Omental fat pad (tissue), 4 donors: ENCODE results near the gene ARAP1. TPM values are rescaled to one million over a fixed set of nuclear protein-coding genes. Genes with fewer than 3 reads are reported as not detected.

Experiments used
- ATAC-seq: fragments of 150-250 bp; one replicate; pipeline ENCODE4 v1.9.1; 2016; ENCODE audit warnings: mild to moderate bottlenecking, moderate library complexity; ENCODE audit not compliant: low FRiP score
- DNase-seq: peaks from one replicate; pipeline ENCODE4 v3.0.0-alpha.2; 2019; ENCODE audit warnings: low spot score
- total RNA-seq, 4 donors: library from RNA; depleted of rRNA; stranded (reverse); fragments of >200 nt; gene quantifications; one replicate each; pipeline ENCODE4 v1.1.0, GENCODE V29; 2016
- TF ChIP-seq, protein P1 (sequence below), 3 donors: fragments of 450-650 bp; IDR thresholded peaks; one replicate each; pipeline ENCODE4 v1.5.1; 2016 to 2017; ENCODE audit warnings: antibody characterized with exemption in 3 of 3, mild to moderate bottlenecking in 3 of 3, moderate library complexity in 2 of 3

The ARAP1 gene
- total RNA-seq, 4 donors from 2014 or later: 112 to 204 (median 123) TPM

DNA sequence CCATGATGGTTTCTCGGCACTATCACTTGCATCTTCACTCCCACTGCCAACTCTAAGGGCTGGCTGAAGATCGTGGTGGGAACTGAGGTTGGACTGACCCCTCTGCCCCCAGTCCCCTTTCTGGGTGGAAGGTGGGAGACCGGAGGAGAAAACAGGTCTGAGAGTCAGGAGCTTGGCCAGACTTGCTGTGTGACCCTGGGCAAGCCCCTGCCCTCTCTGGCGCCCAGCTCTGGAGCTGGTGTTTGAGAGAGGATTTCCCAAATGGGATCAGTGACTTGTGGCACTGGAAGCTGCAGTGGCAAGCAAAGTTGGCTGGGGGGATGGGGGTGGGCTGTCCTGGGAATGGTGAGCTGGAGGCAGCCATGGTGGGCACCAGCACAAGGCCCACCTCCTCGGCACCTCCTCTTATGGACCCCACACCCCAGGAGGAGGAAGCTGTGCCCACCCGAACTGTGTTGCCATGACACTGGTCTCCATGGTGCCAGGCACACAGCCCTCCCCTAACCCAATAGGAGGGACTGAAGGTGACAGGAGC, 71.5 kb downstream of the ARAP1 start:
- no peak for ATAC-seq
- TF ChIP-seq, protein P1, sequence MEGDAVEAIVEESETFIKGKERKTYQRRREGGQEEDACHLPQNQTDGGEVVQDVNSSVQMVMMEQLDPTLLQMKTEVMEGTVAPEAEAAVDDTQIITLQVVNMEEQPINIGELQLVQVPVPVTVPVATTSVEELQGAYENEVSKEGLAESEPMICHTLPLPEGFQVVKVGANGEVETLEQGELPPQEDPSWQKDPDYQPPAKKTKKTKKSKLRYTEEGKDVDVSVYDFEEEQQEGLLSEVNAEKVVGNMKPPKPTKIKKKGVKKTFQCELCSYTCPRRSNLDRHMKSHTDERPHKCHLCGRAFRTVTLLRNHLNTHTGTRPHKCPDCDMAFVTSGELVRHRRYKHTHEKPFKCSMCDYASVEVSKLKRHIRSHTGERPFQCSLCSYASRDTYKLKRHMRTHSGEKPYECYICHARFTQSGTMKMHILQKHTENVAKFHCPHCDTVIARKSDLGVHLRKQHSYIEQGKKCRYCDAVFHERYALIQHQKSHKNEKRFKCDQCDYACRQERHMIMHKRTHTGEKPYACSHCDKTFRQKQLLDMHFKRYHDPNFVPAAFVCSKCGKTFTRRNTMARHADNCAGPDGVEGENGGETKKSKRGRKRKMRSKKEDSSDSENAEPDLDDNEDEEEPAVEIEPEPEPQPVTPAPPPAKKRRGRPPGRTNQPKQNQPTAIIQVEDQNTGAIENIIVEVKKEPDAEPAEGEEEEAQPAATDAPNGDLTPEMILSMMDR (IDR thresholded peaks at IDR 0.05): no peak
- no peak for DNase-seq

DNA sequence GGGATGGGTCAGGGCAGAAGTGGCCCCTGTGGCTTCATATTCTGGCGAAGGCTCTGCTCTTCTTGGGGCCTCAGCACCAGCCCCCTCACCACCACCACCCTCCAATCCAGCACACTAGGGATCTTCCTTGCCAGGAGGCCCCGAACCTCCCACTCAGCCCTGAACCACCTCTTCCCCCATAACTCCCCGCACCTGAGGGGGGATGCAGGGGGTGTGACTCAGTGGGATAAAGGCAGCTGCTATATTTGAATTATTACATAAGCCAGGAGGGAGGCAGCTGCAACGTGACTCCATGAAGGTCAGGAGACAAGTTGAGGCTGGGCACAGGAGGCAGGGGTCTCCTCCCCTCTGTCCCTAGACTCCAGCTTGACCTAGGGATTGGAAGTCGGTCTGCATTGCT, 72.3 kb downstream of the ARAP1 start:
- DNase-seq (no peak), ATAC-seq (no peak)
- TF ChIP-seq, protein P1 (IDR thresholded peaks at IDR 0.05): no peak

DNA sequence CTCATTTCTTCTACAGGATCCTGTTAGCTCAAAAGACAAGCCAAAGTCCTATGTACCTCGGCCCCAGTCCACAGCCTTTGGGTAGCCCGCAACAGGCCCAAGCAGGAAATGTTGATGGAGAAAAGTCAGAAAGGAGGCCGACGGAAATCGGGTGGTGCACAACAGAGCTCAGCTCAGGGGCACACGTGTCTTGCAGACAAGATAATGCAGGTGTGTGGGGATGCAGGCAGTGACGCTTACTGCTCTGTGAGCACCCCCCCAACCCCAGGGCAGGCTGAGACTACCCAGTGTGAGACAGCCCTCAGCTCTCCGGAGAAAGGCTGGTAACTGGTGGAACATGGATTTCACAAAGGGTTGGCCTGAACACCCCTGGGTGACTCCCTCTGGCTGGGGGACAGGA, 73.7 kb downstream of the ARAP1 start:
- TF ChIP-seq, protein P1 (IDR thresholded peaks at IDR 0.05): no peak
- DNase-seq: no peak
- ATAC-seq: no peak

DNA sequence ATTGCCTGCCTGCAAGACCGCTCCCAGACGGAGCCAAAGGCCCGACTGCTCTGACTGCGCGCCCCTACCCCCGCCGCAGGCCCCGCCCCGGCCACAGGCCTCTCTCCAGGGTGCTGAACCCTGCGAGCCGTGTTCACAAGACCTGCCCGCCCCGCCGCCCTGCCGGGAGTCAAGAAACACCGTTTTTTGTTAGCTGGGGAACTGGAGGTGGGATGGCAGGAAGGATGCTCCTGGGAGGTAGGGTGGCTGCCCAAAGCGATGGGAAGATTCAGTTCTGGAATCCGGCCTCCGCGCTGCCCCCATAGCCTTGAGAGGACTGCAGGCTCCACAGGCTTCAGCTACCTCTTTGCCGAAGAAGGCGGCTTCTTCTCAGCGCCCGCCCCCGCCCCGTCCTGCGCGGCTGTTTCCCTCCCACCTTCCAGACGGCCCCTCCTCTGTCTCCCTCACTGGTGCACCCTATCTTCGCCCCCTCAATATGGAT, 75.3 kb downstream of the ARAP1 start:
- DNase-seq (no peak), ATAC-seq (no peak)
- TF ChIP-seq, protein P1 (IDR thresholded peaks at IDR 0.05): no peak

DNA sequence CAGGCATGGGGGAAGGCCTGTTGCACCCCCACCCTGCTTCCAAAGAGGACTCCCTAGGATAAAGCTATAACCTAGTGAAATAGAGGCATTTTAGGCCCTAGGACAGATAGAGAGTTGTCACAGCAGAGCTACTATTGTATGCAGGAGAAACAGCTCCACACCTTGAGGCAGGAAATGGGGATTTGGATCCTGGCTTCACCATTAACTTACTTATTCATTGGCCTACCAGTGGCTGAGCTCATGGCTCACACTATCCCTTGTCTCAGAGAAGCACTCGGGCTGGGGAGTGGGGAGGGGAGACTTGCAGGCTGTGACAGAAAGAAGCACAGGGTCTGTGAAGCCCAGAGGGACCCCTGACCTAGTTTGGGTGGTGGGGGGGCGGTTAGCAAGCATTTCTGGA, 77.0 kb downstream of the ARAP1 start:
- no peak for DNase-seq
- TF ChIP-seq, protein P1 (IDR thresholded peaks at IDR 0.05): no peak
- ATAC-seq: no peak

DNA sequence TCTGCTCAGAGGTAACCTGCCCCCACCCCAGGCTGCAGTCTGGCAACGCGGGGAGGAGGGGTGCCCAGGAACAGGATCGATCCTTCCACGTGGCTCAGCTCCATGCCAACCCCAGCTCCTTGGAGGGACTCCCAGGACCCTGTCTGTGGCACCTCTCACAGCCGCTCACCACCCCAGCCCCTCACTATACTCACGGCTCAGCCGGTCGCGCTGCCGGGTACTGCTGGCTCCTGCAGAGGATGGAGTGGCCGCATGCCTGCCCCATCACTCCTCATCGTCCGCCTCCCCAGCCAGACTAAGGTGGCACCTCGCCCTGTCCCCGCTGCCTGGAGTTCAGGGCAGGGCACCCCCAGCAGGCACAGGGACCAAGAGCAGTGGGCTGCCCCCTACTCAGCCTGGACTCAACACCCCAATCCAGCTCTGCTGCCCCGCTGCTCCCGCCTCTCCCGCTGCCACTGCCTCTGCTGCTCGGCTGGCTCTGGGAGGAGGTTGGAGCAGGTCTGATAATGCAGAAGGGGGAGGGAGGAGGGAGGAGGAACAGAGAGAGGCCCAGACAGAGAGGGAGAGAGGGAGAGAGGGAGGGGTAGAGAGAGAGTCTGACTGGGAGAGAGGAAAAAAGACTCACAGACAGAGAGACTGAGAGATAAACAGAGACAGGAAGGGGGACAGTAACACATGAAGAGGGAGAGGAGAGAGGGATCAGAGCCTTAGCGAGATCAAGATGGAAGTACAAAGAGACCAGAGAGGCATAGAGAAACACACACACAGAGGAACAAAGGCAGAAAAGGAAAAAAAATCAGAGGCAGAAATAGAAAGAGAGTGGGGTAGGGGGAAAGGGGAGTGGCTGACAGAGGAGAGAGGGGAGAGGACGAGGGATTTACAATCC, 78.0 kb downstream of the ARAP1 start, which contains the start of gene PDE2A:
Gene PDE2A (minus strand): TSS at position 480 of the 886 bp plus-strand sequence. CDS start 215 bp downstream, at position 265.
- DNase-seq (no peak), ATAC-seq (no peak)
- TF ChIP-seq, protein P1 (IDR thresholded peaks at IDR 0.05): no peak
